ENCODE measurements around the gene RHOD. TPM values are rescaled to one million over a fixed set of nuclear protein-coding genes. Genes with fewer than 3 reads are reported as not detected.

RHOD gene
- total RNA-seq, 1 donor from 2014 or later, result 29.8 TPM

DNA sequence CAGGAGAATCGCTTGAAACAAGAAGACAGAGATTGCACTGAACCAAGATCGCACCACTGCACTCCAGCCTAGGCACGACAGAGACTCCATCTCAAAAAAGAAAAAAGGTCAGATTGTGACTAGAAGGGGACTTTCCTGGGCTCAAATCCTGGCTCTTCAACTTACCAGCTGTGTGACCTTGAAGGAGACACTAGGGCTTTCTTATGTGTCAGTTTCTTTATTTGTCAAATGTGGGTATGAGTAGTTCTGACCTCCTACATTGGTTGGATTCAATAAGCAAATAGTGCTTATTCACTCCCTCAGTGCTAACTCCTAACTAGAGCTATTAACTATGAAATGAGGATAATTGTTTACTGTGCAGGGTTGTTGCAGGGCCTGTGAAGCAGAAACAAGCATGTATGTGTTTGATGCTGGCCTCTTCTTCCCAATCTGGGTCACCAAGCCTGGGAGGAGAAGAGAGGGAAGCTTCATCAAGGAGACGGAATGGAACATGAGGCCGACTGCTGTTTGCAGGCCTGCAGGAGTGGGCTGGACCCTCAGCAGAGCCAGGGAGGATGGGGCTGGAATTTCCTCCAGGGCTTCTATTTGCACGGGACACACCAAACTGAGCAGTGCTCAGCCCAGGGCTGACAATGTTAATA is 22.5 kb downstream of the RHOD start:
- H3K27ac ChIP-seq (ENCODE audit: low read depth, low read length), result no peak overlapping the region
- H3K4me3 ChIP-seq (ENCODE audit: insufficient read depth, low read depth, low read length), result no peak overlapping the region
- TF ChIP-seq EZH2 (IDR thresholded peaks at IDR 0.05; ENCODE audit: insufficient read depth, low read length), result no peak
- TF ChIP-seq, protein P1, sequence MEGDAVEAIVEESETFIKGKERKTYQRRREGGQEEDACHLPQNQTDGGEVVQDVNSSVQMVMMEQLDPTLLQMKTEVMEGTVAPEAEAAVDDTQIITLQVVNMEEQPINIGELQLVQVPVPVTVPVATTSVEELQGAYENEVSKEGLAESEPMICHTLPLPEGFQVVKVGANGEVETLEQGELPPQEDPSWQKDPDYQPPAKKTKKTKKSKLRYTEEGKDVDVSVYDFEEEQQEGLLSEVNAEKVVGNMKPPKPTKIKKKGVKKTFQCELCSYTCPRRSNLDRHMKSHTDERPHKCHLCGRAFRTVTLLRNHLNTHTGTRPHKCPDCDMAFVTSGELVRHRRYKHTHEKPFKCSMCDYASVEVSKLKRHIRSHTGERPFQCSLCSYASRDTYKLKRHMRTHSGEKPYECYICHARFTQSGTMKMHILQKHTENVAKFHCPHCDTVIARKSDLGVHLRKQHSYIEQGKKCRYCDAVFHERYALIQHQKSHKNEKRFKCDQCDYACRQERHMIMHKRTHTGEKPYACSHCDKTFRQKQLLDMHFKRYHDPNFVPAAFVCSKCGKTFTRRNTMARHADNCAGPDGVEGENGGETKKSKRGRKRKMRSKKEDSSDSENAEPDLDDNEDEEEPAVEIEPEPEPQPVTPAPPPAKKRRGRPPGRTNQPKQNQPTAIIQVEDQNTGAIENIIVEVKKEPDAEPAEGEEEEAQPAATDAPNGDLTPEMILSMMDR (IDR thresholded peaks at IDR 0.05; ENCODE audit: insufficient read depth, low read depth, low read length), result no peak
- peaks cover 4% of the 10 kb centered on the region for H3K4me1 ChIP-seq (ENCODE audit: insufficient read depth, low read length)
- peaks cover 2% of the 10 kb centered on the region for H3K27me3 Mint-ChIP-seq (ENCODE audit: low read depth, unreplicated experiment)
- H3K79me2 ChIP-seq (ENCODE audit: insufficient read depth, low read length), result no peaks in the 10 kb centered on the region
- no peak overlapping the region for H3K4me2 ChIP-seq (ENCODE audit: low read length)
- no peaks in the 10 kb centered on the region for H3K9me3 Mint-ChIP-seq (ENCODE audit: unreplicated experiment)
- no peaks in the 10 kb centered on the region for H4K20me1 ChIP-seq (ENCODE audit: insufficient read depth, low read length)
- no peaks in the 10 kb centered on the region for H3K9me3 ChIP-seq (ENCODE audit: insufficient read depth, low read depth, low read length)
- H3K27ac Mint-ChIP-seq (ENCODE audit: unreplicated experiment), result peak overlapping the region; percentile 47
- H2AFZ ChIP-seq (ENCODE audit: low read depth, low read length), result no peak overlapping the region
- no peak overlapping the region for H3K9ac ChIP-seq (ENCODE audit: low read length)
- no peak overlapping the region for H3K4me3 Mint-ChIP-seq (ENCODE audit: unreplicated experiment)
- DNase-seq (ENCODE audit: low read depth), result no peak
- no peaks in the 10 kb centered on the region for H3K36me3 ChIP-seq (ENCODE audit: insufficient read depth, low read length)
- peaks cover 5% of the 10 kb centered on the region for H3K4me1 Mint-ChIP-seq (ENCODE audit: low read depth, unreplicated experiment)
- no peaks in the 10 kb centered on the region for H3K27me3 ChIP-seq (ENCODE audit: insufficient read depth, low read length)
- no peak for FAIRE-seq
- peaks cover 2% of the 10 kb centered on the region for H3K36me3 Mint-ChIP-seq (ENCODE audit: low read depth, unreplicated experiment)

GRCh38 chr11:67082071-67082791 is 25.6 kb downstream of the RHOD start:
- Histone ChIP-seq H3K79me2 (ENCODE audit: insufficient read depth, low read length) (no peaks in the 10 kb centered on the region), H2AFZ (ENCODE audit: low read depth, low read length) (no peak overlapping the region), H3K27me3 (ENCODE audit: insufficient read depth, low read length) (no peaks in the 10 kb centered on the region), H3K36me3 (ENCODE audit: insufficient read depth, low read length) (no peaks in the 10 kb centered on the region), H4K20me1 (ENCODE audit: insufficient read depth, low read length) (no peaks in the 10 kb centered on the region), H3K4me3 (ENCODE audit: insufficient read depth, low read depth, low read length) (no peak overlapping the region), H3K9ac (ENCODE audit: low read length) (no peak overlapping the region), H3K27ac (ENCODE audit: low read depth, low read length) (no peak overlapping the region), H3K4me1 (ENCODE audit: insufficient read depth, low read length) (peaks cover 4% of the 10 kb centered on the region), H3K4me2 (ENCODE audit: low read length) (peak overlapping the region; percentile 26), H3K9me3 (ENCODE audit: insufficient read depth, low read depth, low read length) (no peaks in the 10 kb centered on the region)
- peaks cover 5% of the 10 kb centered on the region for H3K4me1 Mint-ChIP-seq (ENCODE audit: low read depth, unreplicated experiment)
- DNase-seq (ENCODE audit: low read depth), result no peak
- FAIRE-seq, result no peak
- peaks cover 2% of the 10 kb centered on the region for H3K27me3 Mint-ChIP-seq (ENCODE audit: low read depth, unreplicated experiment)
- H3K27ac Mint-ChIP-seq (ENCODE audit: unreplicated experiment), result no peak overlapping the region
- H3K9me3 Mint-ChIP-seq (ENCODE audit: unreplicated experiment), result no peaks in the 10 kb centered on the region
- H3K4me3 Mint-ChIP-seq (ENCODE audit: unreplicated experiment), result no peak overlapping the region
- H3K36me3 Mint-ChIP-seq (ENCODE audit: low read depth, unreplicated experiment), result no peaks in the 10 kb centered on the region
- TF ChIP-seq EZH2 (IDR thresholded peaks at IDR 0.05; ENCODE audit: insufficient read depth, low read length), result no peak
- TF ChIP-seq, protein P1 (IDR thresholded peaks at IDR 0.05; ENCODE audit: insufficient read depth, low read depth, low read length), result no peak

All from astrocyte (in vitro differentiated cells and primary cell).